SIG-M5 treated with dmso at 0.1 percent for 504 hours (cell line): ENCODE results near the gene SSUH2.
"Not testable (repeated sequence)": the region's sequence is repeated elsewhere in the genome, so short reads cannot be mapped to it uniquely, and the experiment has no call there.

ENCODE experiments used
- DNase-seq: peaks from one replicate; lab custom pipeline; 2025; ENCODE audit not compliant: unreplicated experiment; lab: John Stamatoyannopoulos, UW

The SSUH2 gene

GRCh38 chr3:8644748-8645390 is at the start of gene SSUH2:
Gene SSUH2 (minus strand): TSS chr3:8644798. CDS start chr3:8644758, 40 bp downstream.
- DNase-seq = no peak

GRCh38 chr3:8691295-8691694 is 46.7 kb upstream of the SSUH2 start:
- DNase-seq = not testable (repeated sequence)

- not testable (repeated sequence) for DNase-seq
Measured at GRCh38 chr3:8684992-8685391, 40.4 kb upstream of the SSUH2 start.

GRCh38 chr3:8682850-8683574 is 38.4 kb upstream of the SSUH2 start:
- not testable (repeated sequence) for DNase-seq

GRCh38 chr3:8681881-8682538 is 37.4 kb upstream of the SSUH2 start:
- not testable (repeated sequence) for DNase-seq

GRCh38 chr3:8681349-8681748 is 36.8 kb upstream of the SSUH2 start:
- no peak for DNase-seq

- not testable (repeated sequence) for DNase-seq
Measured at GRCh38 chr3:8679817-8680553, 35.4 kb upstream of the SSUH2 start.

- DNase-seq = no peak
Measured at GRCh38 chr3:8678751-8679150, 34.2 kb upstream of the SSUH2 start.

GRCh38 chr3:8677258-8677657 is 32.7 kb upstream of the SSUH2 start:
- DNase-seq = not testable (repeated sequence)

- not testable (repeated sequence) for DNase-seq
Measured at GRCh38 chr3:8675591-8675990, 31.0 kb upstream of the SSUH2 start.

- no peak for DNase-seq
Measured at GRCh38 chr3:8673083-8673737, 28.6 kb upstream of the SSUH2 start.

GRCh38 chr3:8669019-8669418 is 24.4 kb upstream of the SSUH2 start:
- no peak for DNase-seq

GRCh38 chr3:8668216-8668615 is 23.6 kb upstream of the SSUH2 start:
- DNase-seq = no peak

- no peak for DNase-seq
Measured at GRCh38 chr3:8667463-8668091, 23.0 kb upstream of the SSUH2 start.

GRCh38 chr3:8665407-8665896 is 20.9 kb upstream of the SSUH2 start:
- peak; percentile 23 for DNase-seq

- DNase-seq = peak; percentile 55
Measured at GRCh38 chr3:8663177-8664061, 18.8 kb upstream of the SSUH2 start.

- DNase-seq = no peak
Measured at GRCh38 chr3:8662594-8662993, 18.0 kb upstream of the SSUH2 start.

GRCh38 chr3:8660175-8661118 is 15.8 kb upstream of the SSUH2 start:
- no peak for DNase-seq
